ENCODE measurements around the gene EMID1. TPM values are rescaled to one million over a fixed set of nuclear protein-coding genes. Genes with fewer than 3 reads are reported as not detected.

Gene EMID1
- total and polyA plus RNA-seq, 8 donors, result 10.5 to 110 (median 85.9) TPM

DNA sequence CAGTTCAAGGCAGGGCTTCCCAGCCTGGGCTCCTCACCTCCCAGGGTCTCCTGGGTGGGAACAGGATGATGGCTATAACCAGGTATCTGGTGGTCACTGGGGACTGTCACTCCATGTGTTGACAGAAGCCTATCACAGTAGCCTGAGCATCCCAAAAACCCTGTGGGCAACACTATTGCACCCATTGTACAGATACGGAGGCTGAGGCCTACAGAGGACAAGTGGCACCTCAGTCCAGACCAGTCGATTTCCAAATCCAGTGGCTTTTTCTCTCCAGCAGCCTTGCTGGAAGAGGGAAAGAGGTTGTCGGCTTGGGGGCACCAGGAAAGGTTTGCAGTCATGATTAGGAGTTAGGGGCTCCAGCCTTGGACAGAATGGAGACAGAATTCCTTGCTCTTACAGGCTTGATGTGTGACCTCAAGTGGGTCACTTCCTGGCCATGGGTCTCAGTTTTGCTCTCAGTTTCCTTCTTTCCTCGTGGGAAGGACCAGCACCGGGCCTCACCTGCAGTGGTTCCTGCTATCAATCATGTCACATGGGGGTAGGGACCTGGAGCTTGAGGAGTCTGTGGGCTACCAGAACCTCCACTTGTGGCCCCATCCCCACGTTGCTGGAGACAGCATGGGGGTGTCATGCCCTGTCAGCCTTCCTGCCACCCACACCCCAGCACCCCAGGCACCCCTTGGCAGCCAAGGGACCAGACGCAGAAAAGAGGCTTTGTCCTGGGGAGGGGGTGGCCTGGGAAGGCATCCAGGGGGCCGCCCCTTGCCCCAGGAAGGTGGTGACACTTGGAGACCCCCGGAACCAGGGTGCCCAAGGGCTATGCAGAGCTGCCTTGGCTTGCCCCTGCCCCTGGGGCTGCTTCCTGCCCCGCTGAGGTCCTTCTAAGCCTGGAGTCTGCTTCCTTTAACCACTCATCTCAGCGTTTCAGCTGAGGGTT lies 2.1 kb downstream of the EMID1 start:
- Histone ChIP-seq H3K27me3 (peaks cover 0 to 40% of the 10 kb centered on the region in 2 donors), H3K36me3 (no peaks in the 10 kb centered on the region), H3K9me3 (no peaks in the 10 kb centered on the region), H3K4me1 (peaks cover 5 to 36% of the 10 kb centered on the region in 2 donors), H3K4me3 (no peak overlapping the region), H3K27ac (no peak overlapping the region)
- TF ChIP-seq, protein P1, sequence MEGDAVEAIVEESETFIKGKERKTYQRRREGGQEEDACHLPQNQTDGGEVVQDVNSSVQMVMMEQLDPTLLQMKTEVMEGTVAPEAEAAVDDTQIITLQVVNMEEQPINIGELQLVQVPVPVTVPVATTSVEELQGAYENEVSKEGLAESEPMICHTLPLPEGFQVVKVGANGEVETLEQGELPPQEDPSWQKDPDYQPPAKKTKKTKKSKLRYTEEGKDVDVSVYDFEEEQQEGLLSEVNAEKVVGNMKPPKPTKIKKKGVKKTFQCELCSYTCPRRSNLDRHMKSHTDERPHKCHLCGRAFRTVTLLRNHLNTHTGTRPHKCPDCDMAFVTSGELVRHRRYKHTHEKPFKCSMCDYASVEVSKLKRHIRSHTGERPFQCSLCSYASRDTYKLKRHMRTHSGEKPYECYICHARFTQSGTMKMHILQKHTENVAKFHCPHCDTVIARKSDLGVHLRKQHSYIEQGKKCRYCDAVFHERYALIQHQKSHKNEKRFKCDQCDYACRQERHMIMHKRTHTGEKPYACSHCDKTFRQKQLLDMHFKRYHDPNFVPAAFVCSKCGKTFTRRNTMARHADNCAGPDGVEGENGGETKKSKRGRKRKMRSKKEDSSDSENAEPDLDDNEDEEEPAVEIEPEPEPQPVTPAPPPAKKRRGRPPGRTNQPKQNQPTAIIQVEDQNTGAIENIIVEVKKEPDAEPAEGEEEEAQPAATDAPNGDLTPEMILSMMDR (IDR thresholded peaks at IDR 0.05), result no peak
- intact Hi-C loops (cut with DNase I), result no loop called here
- DNase-seq (peak in 1 of 4 donors; percentile 59), ATAC-seq (no peak)

DNA sequence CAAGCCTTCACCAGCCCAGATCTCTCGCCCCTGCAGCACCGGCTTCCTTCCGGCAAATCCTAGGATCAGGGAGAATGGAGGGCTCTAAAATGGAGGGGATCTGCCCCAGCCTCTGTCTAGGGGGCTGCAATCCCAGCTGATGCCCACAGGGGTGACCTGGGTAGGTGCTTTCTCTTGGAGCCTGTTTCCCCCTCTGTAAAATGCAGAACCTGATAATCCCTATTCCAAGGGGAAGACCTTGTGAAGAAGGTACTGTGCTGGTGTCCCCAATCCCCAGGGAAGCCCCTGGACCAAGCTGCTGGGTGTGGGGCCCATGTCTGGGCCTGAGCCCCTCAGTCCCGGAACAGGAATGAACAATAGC lies 2.8 kb downstream of the EMID1 start:
- TF ChIP-seq, protein P1 (IDR thresholded peaks at IDR 0.05), result no peak
- Histone ChIP-seq H3K36me3 (no peaks in the 10 kb centered on the region), H3K4me1 (peaks cover 4 to 32% of the 10 kb centered on the region in 2 donors), H3K27me3 (peaks cover 0 to 40% of the 10 kb centered on the region in 2 donors), H3K4me3 (no peak overlapping the region), H3K27ac (no peak overlapping the region), H3K9me3 (no peaks in the 10 kb centered on the region)
- DNase-seq, result peak in 1 of 4 donors; percentile 24
- intact Hi-C loops (cut with DNase I), result no loop called here
- no peak for ATAC-seq

DNA sequence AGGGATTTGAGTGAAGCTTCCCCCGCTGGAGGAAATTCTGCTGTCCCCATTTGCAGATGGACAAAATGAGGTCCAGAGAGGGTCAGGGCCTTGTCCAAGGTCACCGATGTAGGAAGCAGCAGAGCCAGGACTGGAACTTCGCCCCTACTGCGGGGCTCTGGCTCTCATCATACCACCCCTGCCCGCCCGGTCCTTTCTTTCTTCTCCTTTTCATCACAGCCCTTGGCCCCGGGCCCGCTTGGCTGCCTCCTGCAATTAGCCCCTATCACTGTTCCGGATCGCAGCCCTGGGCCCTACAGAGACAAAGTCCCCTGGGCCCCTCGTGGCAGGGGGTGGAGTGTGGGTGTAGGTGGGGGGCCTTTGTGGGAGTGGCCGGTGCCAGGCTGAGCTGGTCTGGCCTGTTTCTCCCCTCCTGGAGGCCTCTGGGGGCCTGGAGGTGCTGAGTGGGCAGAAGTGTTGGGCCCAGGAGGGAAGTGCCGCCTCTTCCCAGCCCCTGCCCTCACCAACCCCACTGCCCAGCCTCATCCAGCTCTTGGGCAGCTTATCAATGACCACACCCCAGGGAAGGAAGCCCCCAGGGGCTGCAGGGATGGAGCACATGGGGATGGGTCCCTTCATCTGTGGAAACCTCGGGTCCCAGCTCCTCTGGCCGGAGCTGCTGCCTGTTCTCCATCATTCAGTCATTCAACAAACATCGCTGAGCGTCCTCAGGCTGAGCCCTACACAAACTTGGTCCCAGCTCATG lies 3.4 kb downstream of the EMID1 start:
- no peak overlapping the region for H3K4me3 ChIP-seq
- ATAC-seq, result no peak
- peaks cover 4 to 27% of the 10 kb centered on the region in 2 donors for H3K4me1 ChIP-seq
- intact Hi-C loops (cut with DNase I), result no loop called here
- H3K36me3 ChIP-seq, result no peaks in the 10 kb centered on the region
- H3K9me3 ChIP-seq, result no peaks in the 10 kb centered on the region
- DNase-seq, result peak in 2 of 4 donors; percentile 74 to 79
- peaks cover 0 to 40% of the 10 kb centered on the region in 2 donors for H3K27me3 ChIP-seq
- no peak overlapping the region for H3K27ac ChIP-seq
- TF ChIP-seq, protein P1 (IDR thresholded peaks at IDR 0.05), result no peak

DNA sequence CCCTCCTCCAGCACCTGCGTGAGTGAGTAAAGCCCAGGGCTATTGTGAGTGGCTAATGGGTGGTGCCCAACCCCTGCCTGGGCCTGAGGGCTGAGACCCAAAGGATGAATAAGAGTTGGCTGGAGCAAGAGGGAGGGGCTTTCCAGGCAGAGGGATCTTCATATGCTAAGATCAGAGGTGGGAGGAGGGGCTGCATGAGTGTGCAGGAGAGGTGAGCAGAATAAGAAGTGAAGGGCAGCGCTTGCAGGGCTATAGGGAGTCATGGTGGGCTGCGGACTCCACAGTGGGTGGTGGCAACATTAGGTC lies 3.9 kb downstream of the EMID1 start:
- DNase-seq (no peak), ATAC-seq (no peak)
- Histone ChIP-seq H3K36me3 (no peaks in the 10 kb centered on the region), H3K27ac (no peak overlapping the region), H3K4me3 (no peak overlapping the region), H3K4me1 (peaks cover 4 to 25% of the 10 kb centered on the region in 2 donors), H3K9me3 (no peaks in the 10 kb centered on the region), H3K27me3 (peaks cover 0 to 40% of the 10 kb centered on the region in 2 donors)
- TF ChIP-seq, protein P1 (IDR thresholded peaks at IDR 0.05), result no peak
- intact Hi-C loops (cut with DNase I), result no loop called here

DNA sequence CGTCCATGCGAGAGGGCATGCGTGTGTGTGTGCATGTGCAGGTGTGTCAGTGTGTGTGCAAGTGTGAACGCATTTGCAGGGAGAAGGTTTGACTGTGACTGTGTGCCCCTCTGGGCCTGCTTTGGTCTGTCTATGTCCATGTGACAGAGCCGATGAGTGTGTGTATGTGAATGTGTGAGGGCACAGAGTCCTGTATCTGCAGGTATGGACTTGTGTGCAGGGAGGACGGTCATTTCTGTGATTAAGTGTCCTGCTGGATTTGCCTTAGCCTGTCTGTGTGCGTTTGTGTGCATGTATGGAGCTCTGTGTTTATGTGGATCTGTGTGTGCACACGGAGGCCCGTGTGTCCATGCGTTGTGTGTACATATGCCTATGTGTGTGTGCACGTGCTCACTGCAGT lies 5.4 kb downstream of the EMID1 start:
- DNase-seq (peak in 1 of 4 donors; percentile 23), ATAC-seq (no peak)
- Histone ChIP-seq H3K4me1 (peaks cover 3 to 15% of the 10 kb centered on the region in 2 donors), H3K27me3 (peaks cover 0 to 29% of the 10 kb centered on the region in 2 donors), H3K27ac (no peak overlapping the region), H3K4me3 (no peak overlapping the region), H3K9me3 (no peaks in the 10 kb centered on the region), H3K36me3 (no peaks in the 10 kb centered on the region)
- TF ChIP-seq, protein P1 (IDR thresholded peaks at IDR 0.05), result no peak
- intact Hi-C loops (cut with DNase I), result no loop called here
